ENCODE data around the gene LTK. TPM values are rescaled to one million over a fixed set of nuclear protein-coding genes. Genes with fewer than 3 reads are reported as not detected.

LTK gene
- total RNA-seq, 1 experiment from 2014 or later: 9.2 TPM

- Histone ChIP-seq H3K27ac (ENCODE audit: low read depth, low read length) (no peak overlapping the region), H2AFZ (ENCODE audit: low read depth, low read length, poor library complexity, severe bottlenecking) (no peak overlapping the region), H4K20me1 (ENCODE audit: insufficient read depth) (no peaks in the 10 kb centered on the region), H3K9me3 (ENCODE audit: control insufficient read depth in 1 of 2, insufficient read depth in 1 of 2, low read depth in 1 of 2, low read length in 2 of 2) (no peaks in the 10 kb centered on the region), H3K9me2 (ENCODE audit: insufficient read depth) (no peaks in the 10 kb centered on the region), H3K9ac (ENCODE audit: low read length) (no peak overlapping the region), H3K4me1 (ENCODE audit: control insufficient read depth in 1 of 2, insufficient read depth in 2 of 2, low read length in 2 of 2) (peaks cover 7 to 21% of the 10 kb centered on the region in 2 experiments; a peak in 3 of 4 replicates), H3K27me3 (ENCODE audit: insufficient read depth, low read length) (no peaks in the 10 kb centered on the region), H3K36me3 (ENCODE audit: control insufficient read depth in 1 of 2, insufficient read depth in 2 of 2, low read length in 2 of 2) (no peaks in the 10 kb centered on the region), H3K79me2 (ENCODE audit: insufficient read depth, low read length) (no peaks in the 10 kb centered on the region; the same call in 1 of the 2 replicates), H3K4me3 (replicated peaks in 1 of 2; ENCODE audit: low read depth in 1 of 2, low read length in 2 of 2) (no peak overlapping the region), H3K4me2 (ENCODE audit: low read length) (no peak overlapping the region)
- ChIA-PET CTCF (interaction anchor here (1.7 to 2.6 kb wide), 3 partner anchors 9 to 217 kb away, joined by 8 to 20 read pairs (median 13); partner anchors contain the start of genes MAPKBP1 and RPAP1), POLR2A (no interaction called here), RAD21 (ENCODE audit: low non-redundant PET in 1 of 2, low total read pairs in 2 of 2, uncharacterized antibody in 2 of 2, unreplicated experiment in 2 of 2) (interaction anchor here in 1 of 2 experiments (0.6 kb wide), 1 partner anchor 256 kb away, joined by 7 read pairs; no protein-coding TSS in a partner anchor)
- TF ChIP-seq SRF (IDR thresholded peaks at IDR 0.05; ENCODE audit: low read depth) (no peak), JUND (IDR thresholded peaks at IDR 0.05) (no peak), ZBTB33 (IDR thresholded peaks at IDR 0.05; ENCODE audit: extremely low read depth, insufficient replicate concordance, low read length) (no peak), RAD21 (IDR thresholded peaks at IDR 0.05; ENCODE audit: low read depth) (no peak)
- intact Hi-C loops (cut with micrococcal nuclease): loop anchor here (1.0 kb wide), 1 partner anchor 255 kb away; no protein-coding TSS in a partner anchor
- no TSS peak for BruUV-seq (replicated peaks)
- ATAC-seq: no peak
- DNase-seq (ENCODE audit: low read depth, low spot score): no peak
Observed at GRCh38 chr15:41556677-41557076, 43.0 kb upstream of the LTK start.

GRCh38 chr15:41554915-41555314, 41.3 kb upstream of the LTK start:
- no peaks in the 10 kb centered on the region for H3K9me2 ChIP-seq (ENCODE audit: insufficient read depth)
- RAD21 ChIA-PET (ENCODE audit: low non-redundant PET in 1 of 2, low total read pairs in 2 of 2, uncharacterized antibody in 2 of 2, unreplicated experiment in 2 of 2): interaction anchor here in 1 of 2 experiments (0.7 kb wide), 1 partner anchor 49 kb away, joined by 5 read pairs; no protein-coding TSS in a partner anchor
- BruUV-seq (replicated peaks): no TSS peak
- POLR2A ChIA-PET: no interaction called here
- no peak overlapping the region for H3K4me2 ChIP-seq (ENCODE audit: low read length)
- CTCF ChIA-PET: no interaction called here
- no peaks in the 10 kb centered on the region for H3K27me3 ChIP-seq (ENCODE audit: insufficient read depth, low read length)
- H3K9ac ChIP-seq (ENCODE audit: low read length): no peak overlapping the region
- no peak overlapping the region for H3K27ac ChIP-seq (ENCODE audit: low read depth, low read length)
- H3K9me3 ChIP-seq (ENCODE audit: control insufficient read depth in 1 of 2, insufficient read depth in 1 of 2, low read depth in 1 of 2, low read length in 2 of 2): no peaks in the 10 kb centered on the region
- H3K79me2 ChIP-seq (ENCODE audit: insufficient read depth, low read length): no peaks in the 10 kb centered on the region; the same call in 1 of the 2 replicates
- H4K20me1 ChIP-seq (ENCODE audit: insufficient read depth): no peaks in the 10 kb centered on the region
- intact Hi-C loops (cut with micrococcal nuclease): no loop called here
- ATAC-seq (no peak), DNase-seq (ENCODE audit: low read depth, low spot score) (no peak)
- H3K36me3 ChIP-seq (ENCODE audit: control insufficient read depth in 1 of 2, insufficient read depth in 2 of 2, low read length in 2 of 2): no peaks in the 10 kb centered on the region
- no peak overlapping the region for H2AFZ ChIP-seq (ENCODE audit: low read depth, low read length, poor library complexity, severe bottlenecking)
- H3K4me3 ChIP-seq (replicated peaks in 1 of 2; ENCODE audit: low read depth in 1 of 2, low read length in 2 of 2): no peak overlapping the region
- peaks cover 7 to 15% of the 10 kb centered on the region in 2 experiments; a peak in 3 of 4 replicates for H3K4me1 ChIP-seq (ENCODE audit: control insufficient read depth in 1 of 2, insufficient read depth in 2 of 2, low read length in 2 of 2)
- TF ChIP-seq RAD21 (IDR thresholded peaks at IDR 0.05; ENCODE audit: low read depth): no peak
- TF ChIP-seq CBX3 (IDR thresholded peaks at IDR 0.05; ENCODE audit: low read depth): no peak
- no peak for TF ChIP-seq MAX (IDR thresholded peaks at IDR 0.05)
- TF ChIP-seq JUND (IDR thresholded peaks at IDR 0.05): no peak
- no peak for TF ChIP-seq CTCF (IDR thresholded peaks at IDR 0.05 in 2 of 3, conservative IDR thresholded peaks at IDR 0.05 in 1 of 3; ENCODE audit: borderline replicate concordance in 1 of 3, insufficient read depth in 1 of 3, low read depth in 2 of 3, low read length in 2 of 3)
- no peak for TF ChIP-seq SP1 (IDR thresholded peaks at IDR 0.05; ENCODE audit: low read depth)
- TF ChIP-seq EGR1 (IDR thresholded peaks at IDR 0.05; ENCODE audit: low read depth): no peak
- TF ChIP-seq POLR2A (IDR thresholded peaks at IDR 0.05; ENCODE audit: borderline replicate concordance, extremely low read depth, insufficient read depth, insufficient read length): no peak
- TF ChIP-seq REST (IDR thresholded peaks at IDR 0.05; ENCODE audit: low read depth): no peak
- TF ChIP-seq EZH2phosphoT487 (IDR thresholded peaks at IDR 0.05; ENCODE audit: borderline replicate concordance): no peak
- TF ChIP-seq CEBPB (IDR thresholded peaks at IDR 0.05; ENCODE audit: low read depth): no peak

Measured in HCT116 (cell line).